Activated naive CD4-positive, alpha-beta T cell treated with anti-CD3 and anti-CD28 coated beads, Interleukin-2, amount 50 U/mL, for 72 hours (primary cell): ENCODE data around the gene RXRA. TPM values are rescaled to one million over a fixed set of nuclear protein-coding genes. Genes with fewer than 3 reads are reported as not detected.
A peak's percentile ranks its signal among the peaks of the same experiment; 100 is the strongest.
"Not testable (repeated sequence)": the region's sequence is repeated elsewhere in the genome, so short reads cannot be mapped to it uniquely, and the experiment has no call there.

ENCODE experiments used
- ATAC-seq, 2 donors: fragments of 150-1000 bp; cut with Tn5 transposase; 2 replicates each; pipeline ENCODE4 v1.10.0; 2021; ENCODE audit warnings: mild to moderate bottlenecking in 2 of 2, moderate library complexity in 2 of 2
- DNase-seq, 2 donors: peaks; one replicate each; pipeline ENCODE4 v3.0.0; 2021 to 2022; ENCODE audit warnings: low spot score in 2 of 2
- H3K27ac Mint-ChIP-seq, 2 donors: one replicate each; pipeline ENCODE4 v1.8.0; 2022; ENCODE audit warnings: mild to moderate bottlenecking in 2 of 2, mixed read lengths in 2 of 2
- H3K36me3 Mint-ChIP-seq, 2 donors: one replicate each; pipeline ENCODE4 v1.8.0; 2022; ENCODE audit warnings: mixed read lengths in 2 of 2
- H3K9me3 Mint-ChIP-seq, 2 donors: one replicate each; pipeline ENCODE4 v1.8.0; 2022; ENCODE audit warnings: mixed read lengths in 2 of 2
- total RNA-seq, 2 donors: library from RNA; stranded (reverse); gene quantifications; one replicate each; pipeline ENCODE4 v1.2.3, GENCODE V29; 2022

The RXRA gene
- total RNA-seq, 2 donors from 2014 or later, result 0.25 to 7.9 TPM

DNA sequence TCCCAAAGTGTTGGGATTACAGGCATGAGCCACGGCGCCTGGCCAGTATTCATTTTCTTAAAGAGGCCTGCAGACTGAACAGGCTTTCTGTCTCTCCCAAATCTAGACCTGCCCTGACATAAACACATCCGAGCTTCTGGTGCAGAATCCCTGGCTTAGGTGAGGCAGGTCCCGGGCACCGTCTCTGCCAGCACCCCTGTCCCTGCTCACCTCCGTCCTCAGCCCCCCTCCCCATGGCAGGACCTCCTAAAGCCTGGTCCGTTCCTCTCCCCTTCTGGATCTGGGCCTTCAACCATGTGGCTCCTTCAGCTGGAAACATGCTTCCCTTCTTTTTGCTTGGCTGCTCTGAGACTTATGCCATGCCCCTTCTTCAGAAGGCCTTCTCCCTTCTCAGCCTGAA, 22.7 kb upstream of the RXRA start:
- no peaks in the 10 kb centered on the region for H3K9me3 Mint-ChIP-seq
- no peak overlapping the region for H3K27ac Mint-ChIP-seq
- DNase-seq, result no peak
- H3K36me3 Mint-ChIP-seq, result no peaks in the 10 kb centered on the region
- no peak for ATAC-seq

DNA sequence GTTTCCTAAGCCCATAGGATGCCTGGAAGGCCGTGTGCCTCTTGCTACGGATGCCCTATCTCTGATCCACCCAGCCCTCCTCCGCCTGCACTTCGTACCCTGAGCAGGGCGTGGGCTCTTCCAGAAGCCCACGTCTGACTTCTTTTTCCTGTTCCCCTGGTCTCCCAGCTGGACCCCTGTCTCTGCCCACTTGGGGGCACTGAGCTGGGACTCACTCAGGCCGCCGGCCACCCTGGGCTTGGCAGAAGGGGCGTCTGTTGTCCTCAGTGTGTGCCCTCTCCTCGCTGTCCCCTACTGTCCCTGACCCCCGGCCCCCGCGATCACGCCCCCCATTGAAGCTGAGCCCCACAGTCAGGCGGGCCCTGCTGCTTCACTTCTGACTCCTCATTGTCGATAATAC, 22.0 kb upstream of the RXRA start:
- Mint-ChIP-seq H3K9me3 (no peaks in the 10 kb centered on the region), H3K27ac (no peak overlapping the region), H3K36me3 (no peaks in the 10 kb centered on the region)
- DNase-seq (no peak), ATAC-seq (no peak)

DNA sequence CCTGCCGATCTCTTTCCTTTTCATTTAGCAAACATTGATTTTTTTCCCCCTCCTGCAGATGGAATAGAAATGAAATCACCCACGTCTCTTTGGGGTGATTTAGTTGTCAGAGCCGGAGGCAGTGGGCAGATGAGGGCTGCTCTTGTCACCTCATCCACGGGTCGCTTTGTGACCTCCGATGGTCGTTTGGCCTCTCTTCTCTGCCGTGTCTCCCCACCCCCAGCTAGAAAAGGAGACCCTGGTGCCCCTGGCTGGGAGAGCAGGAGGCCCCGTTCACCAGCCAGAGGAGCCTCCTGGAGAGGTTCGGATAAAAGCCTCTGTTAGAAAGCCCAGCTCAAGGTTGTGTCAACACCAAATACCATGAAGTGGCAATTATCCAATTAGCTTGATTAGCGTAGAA, 21.6 kb upstream of the RXRA start:
- Mint-ChIP-seq H3K27ac (no peak overlapping the region), H3K9me3 (no peaks in the 10 kb centered on the region), H3K36me3 (no peaks in the 10 kb centered on the region)
- ATAC-seq, result no peak
- DNase-seq, result no peak

DNA sequence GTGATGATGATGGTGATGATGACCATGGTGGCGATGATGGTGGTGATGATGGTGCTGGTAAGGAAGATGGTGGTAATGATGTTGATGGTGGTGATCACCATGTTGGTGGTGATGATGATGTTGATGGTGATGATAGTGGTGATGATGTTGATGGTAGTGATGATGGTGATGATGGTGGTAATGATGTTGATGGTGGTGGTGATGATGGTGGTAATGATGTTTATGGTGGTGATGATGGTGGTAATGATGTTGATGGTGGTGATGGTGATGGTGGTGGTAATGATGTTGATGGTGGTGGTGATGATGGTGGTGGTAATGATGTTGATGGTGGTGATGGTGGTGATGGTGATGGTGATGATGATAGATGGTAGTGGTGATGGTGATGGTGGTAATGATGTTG, 20.7 kb upstream of the RXRA start:
- H3K9me3 Mint-ChIP-seq, result no peaks in the 10 kb centered on the region
- ATAC-seq, result no peak
- DNase-seq, result no peak
- H3K36me3 Mint-ChIP-seq, result no peaks in the 10 kb centered on the region
- no peak overlapping the region for H3K27ac Mint-ChIP-seq

DNA sequence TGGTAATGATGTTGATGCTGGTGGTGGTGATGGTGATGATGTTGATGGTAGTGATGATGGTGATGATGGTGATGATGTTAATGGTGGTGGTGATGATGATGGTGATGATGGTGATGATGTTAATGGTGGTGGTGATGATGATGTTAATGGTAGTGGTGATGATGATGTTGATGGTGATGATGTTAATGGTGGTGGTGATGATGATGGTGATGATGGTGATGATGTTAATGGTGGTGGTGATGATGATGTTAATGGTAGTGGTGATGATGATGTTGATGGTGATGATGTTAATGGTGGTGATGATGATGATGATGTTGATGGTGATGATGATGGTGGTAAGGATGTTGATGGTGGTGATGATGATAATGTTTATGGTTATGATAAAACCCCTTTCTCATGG, 20.2 kb upstream of the RXRA start:
- DNase-seq, ATAC-seq, H3K27ac Mint-ChIP-seq, H3K9me3 Mint-ChIP-seq, H3K36me3 Mint-ChIP-seq: not testable (repeated sequence)

DNA sequence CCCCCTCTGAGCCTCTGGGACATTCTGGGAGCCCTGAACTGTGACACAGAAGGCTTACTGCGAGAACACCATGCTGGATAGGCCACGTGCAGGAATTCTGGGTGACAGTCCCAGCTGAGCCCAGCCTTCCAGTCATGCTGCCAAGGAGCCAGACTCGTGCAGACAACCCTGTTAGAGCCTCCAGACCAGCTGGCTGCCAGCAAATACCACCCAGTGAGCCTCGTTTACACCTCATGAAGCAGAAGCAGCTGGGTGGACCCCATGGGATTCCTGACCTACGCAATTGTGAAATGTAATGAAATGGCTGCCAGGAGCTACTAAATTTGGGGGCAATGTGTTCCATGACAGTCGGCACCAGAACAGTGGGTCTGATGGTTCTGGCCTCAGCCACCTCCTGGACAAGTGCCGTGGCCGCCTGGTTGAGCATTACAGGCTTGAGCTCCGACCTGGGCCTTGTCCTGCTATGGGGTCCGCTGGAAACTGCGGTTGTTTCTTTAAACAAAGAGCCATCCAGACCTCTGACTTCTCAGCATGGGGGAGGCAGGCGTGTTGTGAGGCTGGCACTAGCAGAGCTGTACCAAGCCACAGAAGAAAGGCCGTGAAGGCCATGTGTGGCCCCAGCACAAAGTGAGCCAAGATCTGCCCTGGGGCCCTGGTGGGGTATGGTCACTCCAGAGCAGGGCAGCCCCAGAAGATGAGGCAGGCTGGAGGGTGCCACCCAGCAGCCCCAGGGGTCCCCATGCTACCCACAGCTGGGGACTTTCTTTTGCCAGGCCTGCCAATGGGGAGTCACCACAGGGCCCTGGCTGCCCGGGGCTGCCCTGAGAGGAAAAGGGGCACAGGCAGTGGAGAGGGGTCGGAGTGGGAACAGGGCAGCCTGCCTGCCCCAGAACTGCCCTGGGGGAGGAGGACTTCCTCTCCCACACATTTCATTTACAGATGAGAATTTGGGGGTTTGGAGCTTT, 19.3 kb upstream of the RXRA start:
- DNase-seq (no peak), ATAC-seq (no peak)
- Mint-ChIP-seq H3K36me3 (no peaks in the 10 kb centered on the region), H3K9me3 (no peaks in the 10 kb centered on the region), H3K27ac (no peak overlapping the region)

DNA sequence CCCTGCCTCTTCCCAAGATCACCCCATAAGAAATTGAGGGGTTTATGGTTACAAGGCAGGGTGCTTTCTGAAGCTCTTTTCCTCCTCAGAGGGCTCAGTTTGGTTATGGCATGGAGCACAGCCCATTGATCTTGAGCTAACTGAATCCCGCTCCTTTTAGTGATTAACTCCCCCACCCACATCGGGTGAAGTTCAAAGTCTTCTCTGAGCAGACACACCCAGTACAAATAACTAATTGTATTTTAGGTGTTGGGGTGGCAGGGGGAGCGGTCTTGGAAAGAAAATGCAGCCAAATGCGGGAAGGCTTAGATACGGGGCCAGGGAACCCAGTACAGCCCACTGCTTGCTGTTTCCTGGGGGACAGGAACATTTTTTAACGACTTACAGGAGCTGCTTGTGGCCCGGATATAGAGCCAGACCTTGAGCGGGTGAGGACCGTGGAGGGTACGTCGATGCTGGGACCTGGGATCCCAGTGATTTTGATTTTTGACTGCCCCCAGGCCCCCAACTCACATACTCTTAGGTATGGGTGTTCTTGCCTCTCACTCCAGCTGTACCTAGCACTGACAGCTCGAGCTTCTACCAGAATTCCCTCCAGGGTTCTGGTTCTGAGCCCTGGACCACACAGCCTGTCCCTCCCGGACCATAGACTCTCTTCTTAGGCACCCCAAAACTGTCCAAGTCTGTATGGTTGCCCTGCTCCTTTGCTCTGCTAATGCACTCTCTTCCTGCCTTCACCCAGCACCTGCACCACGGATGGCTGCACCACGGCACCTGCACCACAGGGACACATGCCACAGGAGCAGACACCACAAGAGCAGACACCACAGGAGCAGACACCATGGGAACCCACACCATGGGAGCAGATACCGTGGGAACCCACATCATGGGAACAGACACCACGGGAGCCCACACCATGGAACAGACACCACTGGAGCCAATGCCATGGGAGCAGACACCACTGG, 18.3 kb upstream of the RXRA start:
- no peak for ATAC-seq
- DNase-seq, result no peak
- Mint-ChIP-seq H3K27ac (no peak overlapping the region), H3K9me3 (no peaks in the 10 kb centered on the region), H3K36me3 (no peaks in the 10 kb centered on the region)

DNA sequence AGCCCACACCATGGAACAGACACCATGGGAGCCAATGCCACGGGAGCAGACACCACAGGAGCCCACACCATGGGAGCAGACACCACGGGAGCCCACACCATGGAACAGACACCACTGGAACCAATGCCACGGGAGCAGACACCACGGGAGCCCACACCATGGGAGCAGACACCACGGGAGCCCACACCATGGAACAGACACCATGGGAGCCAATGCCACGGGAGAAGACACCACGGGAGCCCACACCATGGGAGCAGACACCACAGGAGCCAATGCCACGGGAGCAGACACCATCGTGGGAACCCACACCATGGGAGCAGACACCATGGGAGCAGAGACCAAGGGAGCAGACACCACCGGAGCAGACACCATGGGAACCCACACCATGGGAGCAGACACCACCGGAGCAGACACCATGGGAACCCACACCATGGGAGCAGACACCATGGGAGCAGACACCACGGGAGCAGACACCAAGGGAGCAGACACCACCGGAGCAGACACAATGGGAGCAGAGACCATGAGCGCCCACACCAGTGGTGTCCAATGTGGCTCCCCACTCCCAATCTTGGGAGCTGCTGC, 17.5 kb upstream of the RXRA start:
- not testable (repeated sequence) for DNase-seq, H3K9me3 Mint-ChIP-seq, H3K27ac Mint-ChIP-seq, ATAC-seq, H3K36me3 Mint-ChIP-seq

DNA sequence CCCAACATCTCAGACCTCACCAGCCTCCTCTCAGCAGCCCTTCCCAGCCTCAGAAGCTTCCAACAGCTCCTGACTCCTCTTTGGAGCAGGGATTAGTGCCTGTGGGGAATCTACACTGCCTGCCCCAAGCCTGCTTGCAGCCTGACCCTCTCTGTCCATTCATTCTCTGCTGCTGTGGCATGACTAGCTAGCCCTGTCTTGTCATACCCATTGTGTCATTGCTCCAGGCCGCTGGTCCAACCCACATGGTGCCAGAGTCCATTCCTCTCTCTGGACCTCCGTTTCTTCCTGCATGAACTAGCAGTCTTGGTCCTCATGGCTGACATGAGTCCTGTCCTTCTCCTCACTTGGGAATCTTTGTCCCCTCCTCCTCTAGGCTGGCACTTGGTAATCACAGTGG, 12.8 kb upstream of the RXRA start:
- DNase-seq (no peak), ATAC-seq (no peak)
- peaks cover 0 to 6% of the 10 kb centered on the region in 2 donors for H3K36me3 Mint-ChIP-seq
- peak overlapping the region in 1 of 2 donors; percentile 39 for H3K27ac Mint-ChIP-seq
- H3K9me3 Mint-ChIP-seq, result peaks cover 0 to 8% of the 10 kb centered on the region in 2 donors

DNA sequence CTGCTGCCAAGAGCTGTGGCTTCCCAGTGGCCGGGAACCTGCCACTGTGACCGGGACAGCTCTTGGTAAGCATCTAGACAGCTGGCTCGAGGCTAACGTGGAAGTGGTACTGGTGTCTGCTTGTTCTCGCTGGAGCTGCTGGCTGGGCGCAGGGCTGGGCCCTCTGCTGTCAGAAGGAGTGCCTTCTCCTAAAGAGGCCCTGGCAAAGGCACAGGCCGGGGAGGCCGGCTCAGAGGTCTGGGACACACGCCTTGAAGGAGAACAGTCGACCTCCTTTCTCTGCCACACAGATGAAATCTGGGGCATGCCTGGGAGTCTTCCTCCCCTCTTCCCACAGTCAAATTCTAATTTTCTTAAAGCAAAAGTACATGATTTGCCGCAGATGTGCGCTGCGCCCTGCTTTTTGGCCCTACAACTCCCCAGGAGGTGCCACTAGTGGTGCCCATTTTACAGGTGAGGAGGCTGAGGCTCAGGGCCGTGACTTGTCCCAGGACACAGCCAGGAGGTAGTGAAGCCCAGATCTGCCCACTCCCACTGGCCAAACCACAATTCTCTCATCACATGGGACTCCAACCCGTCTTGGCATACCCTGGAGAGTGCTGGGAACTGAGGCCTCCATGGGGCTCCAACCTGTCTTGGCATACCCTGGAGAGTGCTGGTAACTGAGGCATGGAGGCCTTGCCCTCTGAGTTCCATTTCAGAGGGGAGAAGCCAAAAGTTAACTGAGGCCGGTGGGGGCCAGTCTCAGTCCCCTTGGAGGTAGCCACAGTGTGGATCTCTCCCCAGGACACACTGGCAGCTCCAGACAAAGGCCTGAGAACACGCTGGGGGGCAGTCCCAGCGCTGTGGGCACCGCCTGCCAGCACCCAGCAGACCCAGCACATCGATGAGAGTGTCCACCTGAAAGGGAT, 12.0 kb upstream of the RXRA start:
- DNase-seq, result no peak
- ATAC-seq, result no peak
- Mint-ChIP-seq H3K27ac (peak overlapping the region in 1 of 2 donors; percentile 39), H3K36me3 (peaks cover 0 to 6% of the 10 kb centered on the region in 2 donors), H3K9me3 (peaks cover 0 to 8% of the 10 kb centered on the region in 2 donors)

DNA sequence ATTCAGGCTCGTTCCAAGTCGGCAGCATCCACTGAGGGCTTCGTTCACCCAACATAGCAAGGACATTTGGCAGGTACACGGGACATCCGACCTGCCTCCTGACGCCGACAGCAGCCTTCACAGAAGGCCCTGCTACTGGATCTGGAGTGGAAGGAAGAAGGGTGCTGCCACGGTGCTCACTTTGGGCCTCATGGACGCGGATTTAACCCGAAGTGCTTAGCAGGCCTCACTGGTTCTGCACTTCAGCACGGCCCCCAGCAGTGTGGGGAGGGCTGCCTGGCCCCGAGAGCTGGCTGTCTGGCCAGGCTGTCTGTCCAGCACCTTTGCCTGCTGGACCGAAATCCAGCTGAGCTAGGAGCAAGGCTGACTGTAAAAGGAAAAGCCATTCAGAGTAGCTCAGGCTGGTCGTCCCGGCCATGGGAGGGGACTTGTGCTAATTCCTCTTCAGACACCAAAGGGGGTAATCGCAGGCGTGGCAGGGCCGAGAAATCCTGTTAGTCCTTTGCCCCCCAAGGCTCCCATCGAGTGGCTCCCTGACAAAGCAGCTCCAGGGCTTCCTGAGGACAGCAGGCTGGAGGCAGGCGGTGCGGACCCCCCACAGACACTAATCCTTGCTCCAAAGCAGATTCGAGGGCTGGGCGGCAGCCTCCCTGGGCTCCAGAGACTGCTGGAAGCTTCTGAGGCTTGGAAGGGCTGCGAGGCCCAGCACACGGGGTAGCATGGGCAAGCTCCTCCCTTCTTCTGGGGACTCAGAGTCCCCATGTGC, 11.1 kb upstream of the RXRA start:
- Mint-ChIP-seq H3K36me3 (peaks cover 0 to 6% of the 10 kb centered on the region in 2 donors), H3K27ac (no peak overlapping the region), H3K9me3 (peaks cover 0 to 8% of the 10 kb centered on the region in 2 donors)
- no peak for DNase-seq
- ATAC-seq, result no peak

DNA sequence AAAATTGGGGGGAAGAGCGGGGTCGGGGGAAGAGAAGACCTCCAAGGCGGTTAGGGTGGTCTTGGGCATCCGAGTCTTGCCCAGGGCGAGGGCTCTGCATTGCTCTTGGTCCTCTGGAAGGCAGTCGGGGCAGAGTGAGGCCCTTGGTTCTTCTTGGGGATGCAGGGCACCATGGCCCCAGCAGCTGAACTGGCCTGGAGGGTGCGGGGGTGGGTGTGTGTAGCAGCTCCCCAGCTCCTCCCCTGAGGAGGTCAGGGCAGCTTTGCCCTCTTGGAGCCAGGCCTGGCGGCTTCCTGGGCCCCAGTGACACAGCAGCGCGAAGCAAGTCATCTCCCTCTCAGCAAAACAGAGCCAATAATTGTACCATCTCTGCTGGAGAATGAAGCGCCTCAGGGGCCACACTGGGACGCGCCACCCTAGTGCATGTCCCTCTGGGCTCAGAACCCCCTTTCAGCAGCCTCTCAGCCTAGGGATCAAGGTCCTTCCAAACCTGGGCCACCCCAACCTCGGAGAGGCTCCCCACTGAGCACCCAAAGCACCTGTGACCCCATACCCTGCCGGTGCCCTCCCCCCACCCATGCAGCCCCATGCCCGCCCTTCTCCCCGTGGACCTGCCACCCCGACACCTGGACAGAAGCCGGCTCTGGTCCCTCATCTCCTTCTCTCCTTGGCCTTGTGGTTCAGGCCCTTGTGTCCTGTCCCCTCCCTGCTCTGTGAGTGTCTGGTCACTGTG, 10.4 kb upstream of the RXRA start:
- H3K9me3 Mint-ChIP-seq, result peaks cover 0 to 8% of the 10 kb centered on the region in 2 donors
- DNase-seq (no peak), ATAC-seq (no peak)
- peaks cover 0 to 6% of the 10 kb centered on the region in 2 donors for H3K36me3 Mint-ChIP-seq
- H3K27ac Mint-ChIP-seq, result no peak overlapping the region

DNA sequence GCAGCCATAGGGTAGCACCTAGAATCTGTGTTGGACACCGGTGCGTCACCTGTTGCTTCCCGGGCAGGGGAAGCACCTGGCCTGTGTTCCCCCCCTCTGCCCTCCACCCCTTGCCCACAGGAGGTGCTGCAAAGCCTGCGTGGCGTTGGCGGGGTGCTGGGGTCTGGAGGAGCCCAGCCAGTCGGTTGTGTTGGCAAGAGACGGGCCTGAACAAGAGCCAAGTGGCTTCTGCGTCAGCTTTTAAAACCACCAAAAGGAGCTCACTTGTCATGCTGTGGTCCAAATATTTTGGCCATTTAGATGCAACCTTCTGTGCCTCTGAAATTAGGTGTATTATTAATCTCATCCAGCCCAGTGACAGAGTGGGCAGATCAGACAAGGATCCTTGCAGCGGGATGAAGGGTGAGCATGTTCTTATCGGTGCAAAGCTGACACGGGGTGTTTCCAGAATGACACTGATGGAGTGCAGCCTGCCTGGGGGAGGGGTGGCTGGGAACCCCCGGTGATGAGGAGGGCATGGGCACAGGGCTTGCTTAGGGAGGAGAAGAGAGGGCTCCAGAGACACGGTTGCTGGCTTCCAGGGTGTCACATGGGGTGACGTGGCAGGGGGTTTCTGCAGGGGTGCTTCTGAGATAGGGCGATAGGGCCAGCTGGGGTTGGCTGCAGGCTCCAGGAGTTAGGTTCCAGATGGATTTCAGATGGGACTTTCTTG, 9.7 kb upstream of the RXRA start:
- peaks cover 0 to 6% of the 10 kb centered on the region in 2 donors for H3K36me3 Mint-ChIP-seq
- no peak for DNase-seq
- no peak for ATAC-seq
- H3K9me3 Mint-ChIP-seq, result peaks cover 0 to 8% of the 10 kb centered on the region in 2 donors
- no peak overlapping the region for H3K27ac Mint-ChIP-seq

DNA sequence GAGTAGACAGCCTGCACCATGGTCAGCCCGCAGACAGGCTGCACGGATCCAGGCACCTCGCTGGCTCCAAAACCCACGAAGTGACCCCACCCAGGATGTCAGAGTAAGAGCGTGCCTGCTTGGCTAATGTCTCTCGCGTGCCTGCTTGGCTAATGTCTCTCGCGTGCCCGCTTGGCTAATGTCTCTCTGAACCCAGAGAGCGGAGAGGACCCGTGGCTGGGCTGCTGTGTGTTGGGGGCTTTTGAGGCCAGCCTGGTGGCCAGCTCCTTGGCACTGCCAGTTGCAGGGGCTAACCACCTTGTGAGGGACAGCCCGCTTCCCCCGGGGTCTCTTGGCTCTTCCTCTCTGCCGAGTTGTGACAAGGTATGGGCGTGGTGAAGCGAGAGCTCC, 8.9 kb upstream of the RXRA start:
- Mint-ChIP-seq H3K36me3 (peaks cover 0 to 6% of the 10 kb centered on the region in 2 donors), H3K9me3 (peaks cover 0 to 8% of the 10 kb centered on the region in 2 donors), H3K27ac (no peak overlapping the region)
- ATAC-seq (no peak), DNase-seq (no peak)
